NB4 (cell line): ENCODE measurements around the gene INPP5A.
"Not testable (repeated sequence)": the region's sequence is repeated elsewhere in the genome, so short reads cannot be mapped to it uniquely, and the experiment has no call there.

ENCODE experiments used
- DNase-seq: peaks from one replicate; pipeline ENCODE4 v3.0.0; 2010; ENCODE audit warnings: low read depth
- H3K4me3 ChIP-seq: one replicate; pipeline ENCODE4 v1.5.1; 2011; ENCODE audit warnings: mild to moderate bottlenecking, low read depth, low read length, moderate library complexity
- MAX ChIP-seq: IDR thresholded peaks from 2 replicates; pipeline ENCODE4 v1.6.1; 2011; ENCODE audit warnings: low read depth, low read length
- MYC ChIP-seq: IDR thresholded peaks from 2 replicates; pipeline ENCODE4 v1.6.1; 2011; ENCODE audit warnings: low read depth, low read length
- POLR2A ChIP-seq: IDR thresholded peaks from 2 replicates; pipeline ENCODE4 v1.6.1; 2011; ENCODE audit warnings: mild to moderate bottlenecking; ENCODE audit not compliant: insufficient read length; ENCODE audit errors: extremely low read depth
- TF ChIP-seq, protein P1 (sequence below): IDR thresholded peaks from one replicate; pipeline ENCODE4 v1.5.1; 2012; ENCODE audit warnings: low read depth, low read length

The INPP5A gene

DNA sequence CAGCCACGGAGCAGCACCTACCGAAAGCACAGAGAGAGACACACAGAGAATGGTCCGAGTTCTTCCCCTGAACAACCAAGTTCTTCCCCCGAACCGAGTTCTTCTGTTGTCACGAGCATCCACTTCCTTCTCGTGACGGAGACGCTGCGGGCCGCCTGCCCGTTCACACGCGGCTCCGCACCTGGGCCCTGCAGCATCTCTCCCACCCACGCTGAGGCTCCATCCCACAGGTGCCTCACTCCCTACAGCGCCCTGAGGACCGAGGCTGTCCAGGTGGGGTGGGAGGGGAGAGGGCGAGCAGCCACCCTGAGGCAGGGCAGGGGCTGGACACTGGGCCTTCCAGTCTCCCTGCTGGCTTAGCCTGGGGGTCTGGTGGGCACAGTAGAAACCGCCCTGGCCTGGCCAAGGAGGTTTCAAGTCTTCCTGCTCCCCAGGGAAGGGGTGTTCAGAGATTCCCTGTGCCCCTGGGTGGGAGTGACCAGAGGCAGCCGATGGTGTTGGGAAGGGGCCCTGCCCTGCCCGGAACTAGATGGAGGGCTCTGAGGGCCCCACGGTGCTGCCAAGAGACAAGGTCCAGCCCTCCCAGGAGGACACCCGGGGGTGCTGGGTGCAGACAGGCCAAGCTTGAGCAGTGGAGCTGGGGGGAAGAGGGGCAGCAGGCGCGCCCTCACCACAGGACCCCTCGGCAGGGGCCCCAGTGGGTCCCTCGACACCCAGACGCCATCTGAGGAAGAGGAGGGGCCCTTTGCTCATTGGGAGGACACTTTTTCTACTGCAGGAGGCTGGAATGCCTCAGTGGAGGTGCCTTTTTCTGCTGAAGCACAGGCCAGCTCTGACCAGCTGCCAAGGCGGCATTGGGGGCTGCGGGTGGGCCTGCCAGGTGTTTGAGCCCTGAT lies 253.6 kb downstream of the INPP5A start:
- TF ChIP-seq, protein P1, sequence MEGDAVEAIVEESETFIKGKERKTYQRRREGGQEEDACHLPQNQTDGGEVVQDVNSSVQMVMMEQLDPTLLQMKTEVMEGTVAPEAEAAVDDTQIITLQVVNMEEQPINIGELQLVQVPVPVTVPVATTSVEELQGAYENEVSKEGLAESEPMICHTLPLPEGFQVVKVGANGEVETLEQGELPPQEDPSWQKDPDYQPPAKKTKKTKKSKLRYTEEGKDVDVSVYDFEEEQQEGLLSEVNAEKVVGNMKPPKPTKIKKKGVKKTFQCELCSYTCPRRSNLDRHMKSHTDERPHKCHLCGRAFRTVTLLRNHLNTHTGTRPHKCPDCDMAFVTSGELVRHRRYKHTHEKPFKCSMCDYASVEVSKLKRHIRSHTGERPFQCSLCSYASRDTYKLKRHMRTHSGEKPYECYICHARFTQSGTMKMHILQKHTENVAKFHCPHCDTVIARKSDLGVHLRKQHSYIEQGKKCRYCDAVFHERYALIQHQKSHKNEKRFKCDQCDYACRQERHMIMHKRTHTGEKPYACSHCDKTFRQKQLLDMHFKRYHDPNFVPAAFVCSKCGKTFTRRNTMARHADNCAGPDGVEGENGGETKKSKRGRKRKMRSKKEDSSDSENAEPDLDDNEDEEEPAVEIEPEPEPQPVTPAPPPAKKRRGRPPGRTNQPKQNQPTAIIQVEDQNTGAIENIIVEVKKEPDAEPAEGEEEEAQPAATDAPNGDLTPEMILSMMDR = no peak
- TF ChIP-seq MYC (no peak), MAX (no peak), POLR2A (no peak)
- H3K4me3 ChIP-seq = no peak overlapping the region
- peak; percentile 27 for DNase-seq

DNA sequence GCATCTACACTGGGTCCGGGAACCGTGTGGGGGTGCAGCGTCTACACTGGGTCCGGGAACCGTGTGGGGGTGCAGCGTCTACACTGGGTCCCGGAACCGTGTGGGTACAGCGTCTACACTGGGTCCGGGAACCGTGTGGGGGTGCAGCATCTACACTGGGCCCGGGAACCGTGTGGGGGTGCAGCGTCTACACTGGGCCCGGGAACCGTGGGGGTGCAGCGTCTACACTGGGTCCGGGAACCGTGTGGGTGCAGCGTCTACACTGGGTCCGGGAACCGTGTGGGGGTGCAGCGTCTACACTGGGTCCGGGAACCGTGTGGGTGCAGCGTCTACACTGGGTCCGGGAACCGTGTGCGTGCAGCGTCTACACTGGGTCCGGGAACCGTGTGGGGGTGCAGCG lies 254.5 kb downstream of the INPP5A start:
- DNase-seq, H3K4me3 ChIP-seq: not testable (repeated sequence)

DNA sequence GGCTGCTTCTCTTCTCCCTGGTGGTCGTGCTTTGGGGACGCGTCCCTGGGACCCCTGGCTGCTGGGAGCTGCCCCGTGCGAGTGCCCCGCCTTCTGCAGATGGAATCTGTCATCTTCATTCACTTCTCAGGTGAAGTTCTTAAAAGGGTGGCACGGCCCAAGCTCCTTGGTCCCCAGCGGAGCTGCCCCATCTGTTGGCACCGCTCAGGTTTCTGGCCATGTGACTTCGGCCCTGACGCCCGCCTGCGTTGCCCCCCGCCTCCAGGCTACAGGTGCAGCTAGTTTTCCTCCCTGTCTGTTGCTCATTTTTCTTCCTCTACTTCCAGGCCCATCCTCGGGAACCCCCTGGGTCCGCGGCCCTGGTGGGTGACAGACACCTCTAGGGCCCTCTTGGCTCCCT lies 255.2 kb downstream of the INPP5A start:
- TF ChIP-seq, protein P1 = no peak
- TF ChIP-seq MYC (no peak), POLR2A (no peak), MAX (no peak)
- no peak for DNase-seq
- H3K4me3 ChIP-seq = no peak overlapping the region

DNA sequence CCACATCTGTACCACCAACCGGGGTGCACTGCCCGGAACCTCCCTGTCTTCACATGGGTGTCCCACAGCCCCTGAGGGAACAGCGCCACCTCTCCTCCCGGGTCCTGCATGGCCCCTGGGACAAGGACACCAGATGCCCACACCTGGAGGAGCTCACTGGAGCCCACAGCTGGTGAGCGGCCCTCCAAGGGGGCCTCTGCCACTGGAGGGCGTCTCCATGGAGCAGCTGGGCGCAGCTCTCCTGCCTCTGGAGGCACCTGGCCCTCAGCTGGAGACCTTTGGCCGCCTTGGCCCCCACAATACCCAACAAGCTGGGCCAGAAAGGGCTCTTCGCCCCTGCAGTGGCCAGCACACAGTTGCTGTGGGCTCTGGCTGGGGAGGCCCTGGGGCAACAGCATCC lies 255.6 kb downstream of the INPP5A start:
- DNase-seq = no peak
- no peak overlapping the region for H3K4me3 ChIP-seq
- TF ChIP-seq, protein P1 = no peak
- TF ChIP-seq POLR2A (no peak), MAX (no peak), MYC (no peak)

GRCh38 chr10:132793871-132794849 lies 256.6 kb downstream of the INPP5A start:
- H3K4me3 ChIP-seq = no peak overlapping the region
- DNase-seq = peak; percentile 62
- TF ChIP-seq, protein P1 = peak; percentile 7
- TF ChIP-seq MYC (no peak), MAX (peak; percentile 69), POLR2A (no peak)

DNA sequence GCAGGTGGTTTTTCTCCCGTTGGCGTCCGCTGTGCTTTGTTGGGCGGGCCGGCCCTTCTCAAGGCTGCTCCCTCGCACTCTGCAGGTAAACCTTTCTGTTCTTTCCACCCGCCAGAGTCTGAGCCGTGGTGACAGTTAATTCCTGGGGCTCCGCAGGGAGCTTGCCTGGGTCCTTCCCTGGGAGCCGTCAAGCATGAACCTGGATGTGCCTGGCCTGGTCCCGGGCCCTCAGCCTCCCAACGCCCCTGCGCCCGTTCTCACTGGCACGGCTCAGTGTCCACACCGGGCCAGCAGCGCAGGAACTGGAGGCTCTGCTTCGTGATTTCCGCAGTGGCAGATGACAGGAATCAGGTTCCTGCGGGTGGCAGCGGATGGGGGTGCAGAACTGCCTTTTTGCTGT lies 259.3 kb downstream of the INPP5A start:
- TF ChIP-seq, protein P1 = no peak
- TF ChIP-seq MYC (no peak), POLR2A (no peak)
- no peak for DNase-seq
- H3K4me3 ChIP-seq = no peak overlapping the region

- not testable (repeated sequence) for H3K4me3 ChIP-seq
Measured at GRCh38 chr10:132797986-132798385, 260.4 kb downstream of the INPP5A start.

More at GRCh38 chr10:132797986-132798385, 260.4 kb downstream of the INPP5A start:
- not testable (repeated sequence) for DNase-seq
